HG02870 (cell line): ENCODE results near the gene SPNS1.

Source experiments
- ATAC-seq: cut with Tn5 transposase; IDR thresholded peaks from one replicate; pipeline ENCODE4 v1.9.1; 2021; ENCODE audit warnings: mild to moderate bottlenecking, moderate library complexity; ENCODE audit not compliant: unreplicated experiment

The SPNS1 gene

GRCh38 chr16:29025218-29025617 lies 50.6 kb downstream of the SPNS1 start:
- ATAC-seq, result no peak

GRCh38 chr16:29025735-29026134 lies 51.2 kb downstream of the SPNS1 start:
- ATAC-seq, result no peak

- ATAC-seq, result no peak
Observed at GRCh38 chr16:29028457-29029167, 54.0 kb downstream of the SPNS1 start.

DNA sequence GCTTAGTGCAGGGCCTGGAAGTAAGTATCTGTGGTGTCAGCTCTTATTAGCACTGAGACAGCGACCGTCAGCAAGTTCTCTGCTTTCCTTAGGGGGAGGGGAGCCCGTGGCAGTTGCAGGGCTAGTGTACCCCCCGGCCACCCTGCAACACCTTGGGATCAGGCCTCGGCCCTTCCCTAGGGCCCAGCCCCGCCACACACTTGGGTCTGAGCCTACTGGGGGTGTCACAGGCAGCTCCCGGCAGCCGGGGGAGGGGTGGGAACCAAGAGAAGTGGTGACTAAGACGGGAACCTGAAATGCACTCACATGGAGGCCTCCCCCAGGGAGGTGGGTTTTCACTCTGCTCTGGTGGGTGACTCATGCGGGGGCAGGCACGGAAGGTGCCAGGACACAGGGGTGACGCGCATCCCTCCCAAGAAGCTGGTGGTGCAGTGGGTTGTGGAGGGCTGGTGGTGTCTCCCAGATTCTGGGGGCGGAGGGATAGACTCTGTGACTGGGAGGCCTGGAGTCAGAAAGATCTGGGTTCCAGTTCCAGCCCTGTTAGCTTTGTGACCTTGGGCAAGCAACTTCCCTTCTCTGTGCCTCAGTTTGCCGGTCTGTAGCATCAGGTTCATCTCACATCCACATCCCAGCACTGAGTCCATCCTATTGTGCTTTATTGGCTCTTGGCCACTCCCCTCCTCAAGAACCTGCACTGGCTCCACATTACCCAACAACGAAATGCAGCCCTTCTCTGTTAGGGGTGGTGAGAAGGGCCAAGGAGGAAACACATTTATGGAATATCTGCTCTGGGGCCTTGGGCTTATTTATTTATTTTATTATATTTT lies 54.8 kb downstream of the SPNS1 start:
- no peak for ATAC-seq

DNA sequence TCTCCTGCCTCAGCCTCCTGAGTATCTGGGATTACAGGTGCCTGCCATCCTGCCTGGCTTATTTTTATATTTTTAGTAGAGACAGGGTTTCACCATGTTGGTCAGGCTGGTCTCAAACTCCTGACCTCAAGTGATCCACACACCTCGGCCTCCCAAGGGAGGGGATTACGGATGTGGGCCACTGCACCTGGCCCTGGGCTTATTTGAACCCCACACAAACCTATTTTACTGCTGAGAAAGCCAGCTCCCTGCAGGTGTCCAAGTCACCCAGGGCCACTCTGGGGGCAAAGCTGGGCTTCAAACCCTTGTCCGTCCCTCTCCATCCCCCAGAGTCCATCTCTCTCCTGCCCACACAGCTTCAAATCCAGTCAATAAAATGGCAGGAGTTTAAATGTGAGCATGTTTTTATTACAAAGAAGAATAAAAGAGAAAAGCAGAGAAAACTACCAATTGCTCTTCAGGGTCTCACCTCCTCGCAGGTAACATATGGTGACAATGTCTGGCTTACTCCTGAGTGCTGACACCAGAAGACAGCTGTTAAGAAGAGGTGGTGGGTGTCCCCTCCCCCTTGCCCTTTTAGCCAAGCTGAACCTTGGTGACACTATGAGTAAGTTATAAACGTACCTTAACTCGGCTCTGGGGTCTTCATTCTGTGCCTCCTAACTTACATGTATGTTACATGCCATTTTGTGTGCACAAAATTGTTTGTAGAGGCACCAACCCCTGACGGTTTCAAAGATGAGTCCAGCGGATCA lies 55.7 kb downstream of the SPNS1 start:
- ATAC-seq, result no peak
